Effector CD4-positive, alpha-beta T cell (primary cell): ENCODE measurements around the gene ANXA2.
A peak's percentile ranks its signal among the peaks of the same experiment; 100 is the strongest.
"Not testable (repeated sequence)": the region's sequence is repeated elsewhere in the genome, so short reads cannot be mapped to it uniquely, and the experiment has no call there.

ENCODE experiments used
- DNase-seq: peaks from one replicate; pipeline ENCODE4 v3.0.0-alpha.2; 2020
- total RNA-seq: gene quantifications from one replicate; lab custom pipeline; 2026; lab: John Stamatoyannopoulos, UW

Gene ANXA2
- 71.7 reads per million, percentile 76 among the genes with 10 or more reads in this experiment for total RNA-seq

DNA sequence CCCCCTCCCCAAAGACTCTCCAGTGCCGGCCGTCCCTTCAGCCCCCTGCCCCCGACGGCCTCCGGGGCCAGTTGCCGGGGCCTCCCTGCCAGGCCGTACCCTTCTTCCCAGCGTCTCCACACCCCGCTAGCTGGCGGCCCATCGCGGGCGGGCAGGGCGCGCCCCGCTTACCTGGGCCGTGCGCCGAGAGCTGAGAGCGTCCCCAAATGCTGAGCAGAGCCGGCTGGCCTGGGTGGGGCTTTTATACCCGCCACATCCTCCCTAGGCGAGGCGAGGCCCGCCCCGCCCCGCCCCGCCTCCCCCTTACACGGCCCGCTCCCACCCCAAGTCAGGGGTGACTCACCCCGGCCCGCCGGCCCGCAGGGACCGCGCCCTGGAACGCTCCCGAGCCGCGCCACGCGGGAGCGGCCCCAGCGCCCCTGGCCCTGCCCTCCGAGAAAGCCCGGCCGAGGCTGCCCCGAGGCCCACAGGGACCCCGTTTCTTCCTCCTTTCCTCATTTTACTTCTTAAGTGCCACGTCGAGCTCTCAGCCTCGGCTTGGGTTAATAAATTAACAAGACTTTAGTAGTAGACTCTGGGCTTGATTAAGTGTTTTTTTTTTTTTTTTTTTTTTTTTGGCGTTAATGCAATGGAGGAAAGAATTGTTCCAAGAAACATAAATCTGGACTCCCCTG, at the start of gene ANXA2:
Gene ANXA2 (minus strand): TSS at position 215 of the 674 bp plus-strand sequence. CDS start 11,911 bp downstream, outside the sequence.
- peak; percentile 78 for DNase-seq

DNA sequence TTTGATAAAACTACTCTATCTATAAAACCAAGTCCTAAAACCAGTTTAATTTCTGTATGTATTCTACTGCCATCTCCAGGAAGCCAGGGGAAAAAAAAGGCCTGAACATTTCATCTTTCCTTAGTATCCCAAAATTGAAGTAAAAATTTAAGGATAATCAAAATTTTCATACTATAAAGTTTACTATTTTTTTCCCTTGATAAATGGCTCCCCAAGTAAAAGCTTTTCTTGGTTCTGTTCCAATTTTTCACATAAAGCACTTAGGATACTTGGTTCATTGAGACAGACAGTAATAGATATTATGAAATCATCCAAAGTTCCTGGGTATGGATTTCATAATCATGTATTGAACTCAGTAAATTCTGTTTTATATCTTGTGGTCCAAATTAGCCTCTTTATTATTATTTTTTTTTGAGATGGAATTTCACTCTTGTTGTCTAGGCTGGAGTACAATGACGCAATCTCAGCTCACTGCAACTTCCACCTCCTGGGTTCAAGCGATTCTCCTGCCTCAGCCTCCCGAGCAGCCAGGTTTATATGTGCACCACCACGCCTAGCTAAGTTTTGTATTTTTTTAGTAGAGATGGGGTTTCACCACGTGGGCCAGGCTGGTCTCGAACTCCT, 46.6 kb upstream of the ANXA2 start:
- DNase-seq = no peak

DNA sequence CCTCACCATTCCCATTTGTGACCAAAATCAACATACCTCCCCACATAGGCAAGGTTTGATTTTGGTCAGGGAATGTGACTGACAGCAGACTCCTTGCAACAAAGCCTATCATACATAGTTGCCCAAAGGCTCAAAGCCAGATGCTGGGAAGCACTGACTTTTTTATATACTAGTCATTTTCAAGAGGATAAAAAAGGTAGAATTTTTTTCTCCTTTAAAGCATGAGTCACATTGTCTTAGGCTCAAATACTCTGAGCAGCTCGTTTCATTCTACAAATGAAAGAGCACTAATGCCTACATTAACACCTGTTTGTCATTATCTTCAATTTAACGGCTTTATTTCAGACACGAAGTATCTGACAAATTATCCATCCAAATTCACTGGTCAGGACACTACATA, 45.0 kb upstream of the ANXA2 start:
- no peak for DNase-seq

DNA sequence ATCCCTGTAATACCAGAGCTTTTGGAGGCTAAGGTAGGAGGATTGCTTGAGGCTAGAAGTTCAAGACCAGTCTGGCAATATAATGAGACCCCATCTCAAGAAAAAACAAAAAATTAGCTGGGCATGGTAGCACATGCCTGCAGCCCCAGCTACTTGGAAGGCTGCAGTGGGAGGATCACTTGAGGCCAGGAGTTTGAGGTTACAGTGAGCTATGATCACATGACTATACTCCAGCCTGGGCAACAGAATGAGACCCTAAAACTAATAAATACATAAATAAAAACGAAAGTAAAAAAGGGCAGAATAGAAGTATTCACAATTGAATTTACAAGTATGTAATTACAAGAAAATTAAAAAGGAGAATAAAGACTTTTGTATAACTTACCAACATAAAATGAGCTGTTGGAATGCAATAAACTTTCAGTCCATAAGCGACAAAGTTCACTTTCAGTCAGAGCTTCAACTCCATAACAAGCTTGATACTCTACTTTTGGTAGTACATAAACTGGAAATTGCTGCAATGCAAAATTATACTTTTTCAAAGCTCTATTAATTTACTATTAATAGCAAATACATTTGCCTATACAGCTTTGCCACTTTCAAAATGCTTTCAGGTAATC, 44.4 kb upstream of the ANXA2 start:
- no peak for DNase-seq

DNA sequence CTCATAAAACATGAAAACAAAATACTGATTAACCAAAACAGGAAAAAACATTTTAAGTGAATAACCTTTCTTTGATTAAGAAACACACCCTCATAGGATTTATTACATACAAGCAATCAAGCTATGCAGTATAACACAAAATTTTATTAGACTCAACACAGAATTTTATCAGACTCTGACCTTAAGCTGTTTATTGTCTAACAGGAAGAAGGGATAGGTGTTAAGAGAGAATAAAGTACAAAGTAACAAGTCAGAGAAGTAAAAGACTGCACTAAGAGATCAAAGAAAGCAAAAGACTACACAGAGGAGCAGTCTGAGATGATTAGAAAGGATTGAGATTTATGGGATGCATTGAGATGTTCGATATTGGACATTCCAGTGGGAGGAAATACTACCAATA, 43.5 kb upstream of the ANXA2 start:
- no peak for DNase-seq

DNA sequence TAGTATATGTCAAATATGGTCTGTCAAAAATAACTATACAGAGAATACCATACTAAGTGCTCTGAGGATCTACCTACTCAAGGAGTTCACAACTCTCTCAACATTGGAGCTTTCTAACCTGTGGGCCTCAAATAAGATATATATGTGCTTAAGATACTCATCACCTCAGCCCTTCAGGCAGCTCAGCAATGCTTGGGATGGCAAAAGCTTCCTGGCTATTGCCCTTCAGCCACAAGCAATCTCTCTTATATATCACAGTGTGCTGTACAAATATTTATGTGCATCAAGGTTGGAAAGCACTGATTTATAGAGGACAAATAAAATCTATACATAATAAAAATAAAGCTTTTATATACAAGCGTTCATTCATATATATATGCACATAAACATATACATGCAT, 40.9 kb upstream of the ANXA2 start:
- no peak for DNase-seq

DNA sequence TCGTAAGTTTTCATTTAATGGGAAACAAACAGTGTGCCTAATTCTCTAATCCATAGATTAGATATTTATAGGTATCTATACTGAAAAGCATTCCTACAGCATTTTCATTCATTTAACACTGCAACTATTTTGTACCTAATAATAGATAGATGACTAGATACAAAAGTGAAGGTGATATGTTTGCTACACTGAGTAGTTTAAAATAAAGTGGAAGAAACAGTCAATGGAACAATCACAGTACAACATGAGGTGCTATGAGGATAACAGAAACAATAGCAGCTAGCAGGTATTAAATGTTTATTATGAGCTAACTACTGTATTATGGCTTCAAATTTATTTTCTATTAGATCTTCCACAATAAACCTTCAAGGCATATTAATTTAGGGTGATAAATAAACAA, 31.1 kb upstream of the ANXA2 start:
- no peak for DNase-seq

DNA sequence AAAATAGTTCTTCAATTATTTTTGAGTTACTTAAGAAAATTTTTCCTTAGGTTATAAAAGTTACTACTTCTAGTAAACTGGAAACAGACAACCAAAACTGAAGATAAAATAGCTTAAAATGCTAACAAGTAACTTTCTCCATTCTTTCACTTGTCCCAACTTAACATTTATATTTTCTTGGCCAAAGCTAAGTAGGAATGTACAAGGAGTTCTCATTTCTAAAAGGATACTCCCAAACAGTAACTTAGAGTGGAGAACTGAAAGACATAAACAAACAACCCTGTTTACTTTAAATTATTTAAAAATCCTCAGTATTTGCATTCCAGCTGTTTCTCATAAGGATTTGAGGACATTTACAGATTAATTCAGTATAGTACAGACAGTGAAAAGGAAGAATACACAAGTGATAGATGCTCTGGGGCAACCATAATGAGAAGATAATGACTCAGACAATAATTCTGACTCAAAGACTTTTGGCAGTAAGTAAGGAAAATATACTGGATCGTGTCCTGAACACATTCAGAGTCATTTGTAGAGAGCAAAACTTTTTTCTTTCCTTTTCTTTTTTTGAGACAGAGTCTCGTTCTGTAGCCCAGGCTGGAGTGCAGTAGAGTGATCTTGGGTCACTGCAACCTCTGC, 29.2 kb upstream of the ANXA2 start:
- DNase-seq = no peak

DNA sequence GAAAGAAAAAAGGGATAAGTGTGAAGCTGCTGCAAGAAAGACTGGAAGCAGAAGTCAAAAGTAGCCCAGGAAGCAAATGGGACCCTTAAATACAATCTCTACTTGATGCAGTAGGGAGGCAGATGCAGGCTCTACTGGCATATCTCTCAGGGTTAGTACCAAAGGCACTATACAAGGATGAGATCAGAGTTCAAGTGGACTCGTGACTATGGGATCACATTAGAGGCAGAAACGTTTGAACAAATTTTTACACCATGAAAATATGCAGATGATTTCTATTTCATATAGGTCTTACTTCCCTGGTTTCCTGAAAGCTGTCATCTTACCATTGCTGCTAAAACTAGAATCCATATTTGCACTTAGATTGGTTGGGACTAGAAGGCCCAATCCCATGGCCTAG, 27.7 kb upstream of the ANXA2 start:
- no peak for DNase-seq

DNA sequence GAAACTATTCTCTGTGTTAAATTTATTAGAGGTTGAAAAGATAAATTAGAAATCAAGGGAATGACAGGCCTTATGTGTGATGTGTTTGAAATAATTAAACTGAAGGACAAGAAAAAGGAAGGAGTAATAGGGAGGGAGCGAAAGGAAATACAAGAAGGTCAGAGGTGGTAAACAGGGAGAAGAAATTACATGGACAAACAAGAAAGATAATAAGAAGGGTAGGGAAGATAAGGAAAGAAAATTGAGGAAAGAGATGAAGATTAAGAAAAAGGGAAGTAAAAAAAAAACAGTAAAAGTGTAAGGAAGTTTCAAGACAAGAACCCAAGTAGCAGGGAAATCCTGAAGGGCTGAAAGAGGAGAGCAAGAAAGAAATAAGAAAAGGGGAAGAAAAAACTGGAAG, 26.2 kb upstream of the ANXA2 start:
- no peak for DNase-seq

DNA sequence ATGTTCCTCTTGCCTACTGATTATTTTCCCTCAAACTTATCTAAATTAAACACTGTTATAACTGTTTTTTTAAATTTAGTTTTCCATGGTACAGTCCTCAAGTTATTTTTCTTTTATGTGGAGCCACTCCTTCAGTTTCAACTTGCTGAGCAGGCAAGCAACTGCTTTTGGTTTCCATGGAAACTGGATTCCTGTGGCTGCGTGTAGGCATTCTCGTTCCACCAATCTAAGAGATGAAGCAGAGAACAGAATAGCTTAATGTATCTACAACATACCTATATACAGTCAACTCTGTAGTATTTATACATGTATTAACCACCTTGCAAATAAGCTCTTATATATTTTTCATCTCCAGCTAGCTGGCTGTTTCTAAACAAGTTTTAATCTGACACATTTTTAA, 25.8 kb upstream of the ANXA2 start:
- DNase-seq = no peak

DNA sequence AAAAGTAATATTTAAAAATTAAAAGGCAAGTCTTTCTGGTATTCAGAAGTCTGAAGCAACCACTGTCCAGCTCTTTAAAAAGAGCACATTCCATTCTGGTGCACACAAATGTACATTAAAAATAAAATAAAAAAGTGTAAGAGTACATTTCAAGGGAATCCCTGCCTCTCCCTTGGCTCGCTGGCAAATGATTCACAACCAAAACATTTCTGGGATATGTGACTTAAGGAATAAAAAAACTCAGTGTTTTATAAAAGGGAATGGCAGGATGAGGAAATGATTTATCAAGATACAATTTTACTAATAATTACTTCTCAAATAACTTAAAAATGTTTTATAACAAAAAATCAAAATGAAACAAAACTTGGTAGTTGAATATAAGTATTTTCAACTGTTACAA, 23.8 kb upstream of the ANXA2 start:
- DNase-seq = no peak

DNA sequence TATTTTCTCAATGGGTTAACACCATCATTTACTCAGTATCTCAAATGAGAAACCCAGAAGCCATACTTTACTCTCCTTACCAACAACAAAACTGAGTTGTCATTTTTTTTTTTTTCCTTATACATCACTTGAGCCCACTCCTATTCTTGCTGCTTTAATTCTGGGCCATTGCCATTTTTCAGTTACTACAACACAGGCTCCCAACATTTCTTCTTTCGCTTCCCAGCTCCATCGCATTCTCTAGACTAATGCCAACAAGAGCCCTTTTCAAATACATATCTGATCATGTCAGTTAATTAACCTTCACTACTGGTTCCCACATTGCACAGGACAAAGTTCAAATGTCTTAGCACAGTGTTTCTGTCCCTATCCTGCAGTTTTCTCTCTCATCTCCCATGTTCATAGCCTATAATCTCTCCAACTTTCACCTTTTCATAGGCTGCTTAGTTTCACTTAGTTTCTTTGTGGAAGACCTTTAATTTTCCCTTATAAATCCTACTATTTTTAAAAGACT, 22.5 kb upstream of the ANXA2 start:
- no peak for DNase-seq

DNA sequence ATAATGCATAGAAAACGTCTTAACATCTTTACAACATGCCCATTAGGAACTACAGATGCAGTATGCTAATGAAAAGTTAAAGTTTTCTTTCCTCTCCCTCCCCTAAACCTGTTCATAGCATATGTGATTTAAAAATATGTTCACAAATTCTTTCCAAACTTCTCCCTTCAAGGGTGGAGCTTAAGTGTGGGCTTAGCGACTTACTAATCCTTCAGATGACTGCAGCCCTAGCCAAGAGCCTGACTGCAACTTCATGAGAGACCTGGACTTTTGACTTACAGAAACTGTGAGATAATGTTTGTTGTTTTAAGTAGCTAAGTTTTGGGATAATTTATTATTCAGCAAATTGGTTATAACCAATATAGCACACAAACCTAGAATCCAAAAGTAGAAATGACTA, 22.0 kb upstream of the ANXA2 start:
- DNase-seq = no peak

DNA sequence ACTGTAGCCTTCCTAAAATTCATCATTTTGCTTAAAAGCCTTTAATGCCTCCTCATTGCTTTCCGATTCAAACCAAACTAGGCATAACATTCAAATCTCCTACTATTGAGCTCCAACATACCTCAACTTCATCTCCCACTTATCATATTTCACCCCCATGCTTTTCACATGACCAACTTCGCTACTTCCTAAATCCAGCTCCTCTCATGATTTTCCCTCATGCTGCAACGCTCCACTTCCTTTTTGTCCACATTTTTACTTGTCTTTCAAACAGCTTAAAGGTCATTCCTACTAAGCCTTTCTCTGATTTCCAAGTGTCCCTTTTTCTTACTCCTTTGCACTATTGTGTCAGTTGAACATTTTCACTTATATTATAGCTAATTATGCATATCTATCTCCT, 20.3 kb upstream of the ANXA2 start:
- no peak for DNase-seq

DNA sequence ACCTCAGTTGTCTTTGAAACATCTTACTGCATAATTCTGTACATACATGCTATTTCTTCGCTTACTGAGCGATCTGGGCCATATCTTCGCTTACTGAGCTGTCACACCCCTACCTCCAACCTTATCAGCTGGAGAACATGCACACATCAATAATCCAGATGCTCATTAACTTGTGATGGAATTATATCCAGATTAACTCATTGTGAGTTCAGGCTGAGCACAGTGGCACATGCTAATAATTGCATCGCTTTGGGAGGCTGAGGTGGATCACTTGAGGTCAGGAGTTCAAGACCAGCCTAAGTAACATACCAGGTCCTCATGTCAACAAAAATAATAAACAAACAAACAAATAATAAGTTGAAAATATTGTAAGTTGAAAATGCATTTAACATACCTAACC, 19.3 kb upstream of the ANXA2 start:
- no peak for DNase-seq

DNA sequence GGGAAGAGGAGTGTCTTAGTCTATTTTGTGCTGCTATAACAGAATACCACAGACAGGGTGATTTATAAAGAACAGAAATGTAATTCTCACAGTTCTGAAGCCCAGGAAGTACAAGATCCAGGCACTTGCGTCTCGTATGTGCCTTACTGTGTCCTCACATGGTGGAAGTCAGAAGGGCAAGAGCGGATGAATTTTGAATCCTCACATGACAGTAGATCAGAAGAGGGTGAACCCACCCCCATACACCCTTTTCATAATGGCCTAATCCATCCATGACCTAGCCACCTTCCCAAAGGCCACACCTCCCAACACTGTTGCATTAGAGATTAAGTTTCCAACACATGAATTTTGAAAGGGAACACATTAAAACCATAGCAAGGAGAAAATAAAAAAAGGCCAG, 18.7 kb upstream of the ANXA2 start:
- DNase-seq = no peak

DNA sequence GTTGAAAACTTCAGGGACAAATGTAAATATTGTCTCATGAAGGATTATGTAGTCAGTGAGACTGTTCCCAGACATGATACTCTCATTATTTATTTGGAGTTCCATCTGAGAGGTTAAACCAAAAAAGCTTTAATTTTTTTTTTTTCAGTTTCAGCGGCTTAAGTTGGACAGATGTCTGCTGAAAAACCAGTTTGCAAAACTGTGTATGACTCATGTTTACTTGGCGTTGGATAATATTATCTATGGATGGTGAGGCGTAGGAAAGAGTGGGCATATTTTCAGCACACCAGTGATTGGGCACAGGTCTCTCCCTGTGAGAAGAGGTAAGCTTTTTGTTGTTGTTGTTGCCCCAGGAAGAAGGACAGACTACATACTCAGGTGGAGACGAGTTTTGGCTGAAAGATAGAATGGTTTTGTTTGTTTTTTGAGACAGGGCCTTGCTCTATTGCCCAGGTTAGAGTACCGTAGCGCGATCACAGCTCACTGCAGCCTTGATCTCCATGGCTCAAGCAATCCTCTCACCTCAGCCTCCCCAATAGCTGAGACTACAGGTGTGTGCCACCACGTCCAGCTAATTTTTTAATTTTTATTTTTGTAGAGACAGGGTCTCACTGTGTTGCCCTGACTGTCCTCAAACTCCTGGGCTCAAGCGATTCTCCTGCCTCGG, 16.4 kb upstream of the ANXA2 start:
- DNase-seq = no peak

DNA sequence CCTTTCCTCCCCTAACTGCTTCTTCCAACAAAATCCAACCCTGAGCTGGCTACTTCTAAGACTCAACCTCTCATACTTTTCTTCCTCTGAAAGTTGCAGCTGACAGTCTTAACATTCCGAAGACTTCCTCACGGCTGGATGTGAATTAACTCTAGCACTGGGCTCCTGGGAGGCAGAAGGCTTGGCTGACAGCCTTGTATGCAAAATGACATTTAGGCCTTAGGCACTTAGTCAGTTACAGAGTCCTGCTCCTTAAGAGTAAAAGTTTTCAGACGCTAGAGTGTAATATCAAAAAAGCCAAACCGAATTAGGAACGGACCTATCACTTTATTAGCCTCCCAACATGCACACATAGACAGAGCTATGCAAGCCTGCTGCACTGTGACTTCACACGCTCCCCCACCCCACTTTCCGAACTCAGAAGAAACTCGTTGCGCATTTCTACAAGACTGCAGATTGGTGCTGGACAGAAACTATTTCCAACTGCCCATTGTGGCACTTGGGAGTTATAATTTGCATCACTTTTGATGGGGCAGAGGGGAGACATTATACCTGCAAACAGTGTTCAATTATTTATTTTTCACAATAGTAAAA, 15.5 kb upstream of the ANXA2 start:
- DNase-seq = no peak

DNA sequence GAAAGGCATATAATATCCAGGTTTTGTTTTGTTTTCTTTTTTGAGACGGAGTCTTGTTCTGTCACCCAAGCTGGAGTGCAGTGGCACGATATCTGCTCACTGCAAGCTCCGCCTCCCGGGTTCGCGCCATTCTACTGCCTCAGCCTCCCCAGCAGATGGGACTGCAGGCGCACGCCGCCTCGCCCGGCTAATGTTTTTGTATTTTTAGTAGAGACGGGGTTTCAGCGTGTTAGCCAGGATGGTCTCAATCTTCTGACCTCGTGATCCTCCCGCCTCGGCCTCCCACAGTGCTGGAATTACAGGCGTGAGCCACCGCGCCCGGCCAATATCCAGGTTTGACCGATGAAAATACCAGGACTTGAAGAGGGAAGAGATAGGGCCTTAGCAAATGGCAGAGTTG, 15.0 kb upstream of the ANXA2 start:
- not testable (repeated sequence) for DNase-seq

DNA sequence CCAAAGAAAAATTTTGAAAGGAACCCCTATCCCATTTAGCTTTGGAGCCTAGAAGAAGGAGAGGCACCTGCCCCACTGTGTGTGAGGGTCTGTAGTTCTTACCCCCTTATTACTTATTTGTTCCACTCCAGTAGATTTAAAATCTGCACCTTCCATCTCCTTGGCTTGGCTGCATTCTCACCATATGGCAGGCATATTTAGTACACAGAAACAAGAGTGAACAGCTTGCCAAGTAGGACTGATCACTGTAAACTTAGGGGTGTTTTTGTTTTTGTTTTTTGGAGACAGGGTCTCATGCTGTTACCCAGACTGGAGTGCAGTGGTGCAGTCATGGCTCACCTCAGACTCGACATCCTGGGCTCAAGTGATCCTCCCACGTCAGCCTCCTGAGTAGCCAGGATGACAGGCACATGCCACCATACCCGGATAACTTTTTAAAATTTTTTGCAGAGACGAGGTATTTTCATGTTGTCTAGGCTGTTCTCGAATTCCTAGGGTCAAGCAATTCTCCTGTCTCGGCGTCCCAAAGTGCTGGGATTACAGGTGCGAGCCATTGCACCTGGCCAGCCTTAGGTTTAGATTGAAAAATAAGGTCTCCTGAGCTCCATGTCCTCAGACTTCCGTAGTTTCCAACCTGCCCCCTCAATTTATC, 14.1 kb upstream of the ANXA2 start:
- DNase-seq = no peak

DNA sequence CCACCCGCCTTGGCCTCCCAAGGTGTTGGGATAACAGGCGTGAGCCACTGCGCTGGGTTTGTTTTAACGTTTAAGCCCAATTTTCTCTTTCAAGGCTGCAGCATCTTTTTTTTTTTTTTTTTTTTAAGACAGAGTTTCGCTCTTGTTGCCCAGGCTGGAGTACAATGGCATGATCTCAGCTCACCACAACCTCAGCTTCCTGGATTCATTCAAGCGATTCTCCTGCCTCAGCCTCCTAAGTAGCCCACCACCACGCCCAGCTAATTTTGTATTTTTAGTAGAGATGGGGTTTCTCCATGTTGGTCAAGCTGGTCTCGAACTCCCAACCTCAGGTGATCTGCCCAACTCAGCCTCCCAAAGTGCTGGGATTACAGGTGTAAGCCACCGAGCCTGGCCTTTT, 12.6 kb upstream of the ANXA2 start:
- not testable (repeated sequence) for DNase-seq
